Epithelial cell of proximal tubule (primary cell): ENCODE results near the gene POTEH. TPM values are rescaled to one million over a fixed set of nuclear protein-coding genes. Genes with fewer than 3 reads are reported as not detected.
"Not testable (repeated sequence)": the region's sequence is repeated elsewhere in the genome, so short reads cannot be mapped to it uniquely, and the experiment has no call there.

ENCODE experiments used
- DNase-seq: peaks from one replicate; pipeline ENCODE4 v3.0.0-alpha.2; 2011; ENCODE audit warnings: low read depth
- H3K4me3 ChIP-seq: 2 replicates; pipeline ENCODE4 v1.5.1; 2011; ENCODE audit warnings: low read depth, mild to moderate bottlenecking, low read length
- total RNA-seq: library from RNA; depleted of rRNA; stranded (reverse); fragments of >200 nt; gene quantifications from 2 replicates; pipeline ENCODE4 v1.2.3, GENCODE V29; 2015

Gene POTEH
- total RNA-seq, 1 donor from 2014 or later, result not detected

- DNase-seq, H3K4me3 ChIP-seq: not testable (repeated sequence)
Measured at GRCh38 chr22:15729209-15729917, 39.5 kb downstream of the POTEH start.

- not testable (repeated sequence) for DNase-seq, H3K4me3 ChIP-seq
Measured at GRCh38 chr22:15731023-15731422, 41.2 kb downstream of the POTEH start.

DNA sequence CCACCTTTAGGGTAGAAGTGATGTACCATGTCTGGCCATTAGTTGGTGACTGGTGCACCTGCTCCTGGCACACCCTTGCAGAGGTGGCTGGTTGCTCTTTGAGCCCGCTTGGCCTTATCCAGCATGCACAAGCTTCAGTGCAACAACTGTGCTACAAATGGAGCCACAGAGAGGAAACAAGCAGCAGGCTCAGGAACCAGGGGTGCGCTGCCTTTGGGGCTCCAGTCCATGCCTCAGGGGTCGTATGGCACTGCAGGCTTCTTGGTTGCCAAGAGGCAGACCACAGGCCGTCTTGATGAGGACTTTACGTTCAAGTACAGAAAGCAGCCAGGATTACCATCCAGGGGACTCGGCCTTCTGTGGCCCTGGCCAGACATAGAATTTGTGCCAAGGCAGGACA is 44.6 kb downstream of the POTEH start:
- not testable (repeated sequence) for DNase-seq

DNA sequence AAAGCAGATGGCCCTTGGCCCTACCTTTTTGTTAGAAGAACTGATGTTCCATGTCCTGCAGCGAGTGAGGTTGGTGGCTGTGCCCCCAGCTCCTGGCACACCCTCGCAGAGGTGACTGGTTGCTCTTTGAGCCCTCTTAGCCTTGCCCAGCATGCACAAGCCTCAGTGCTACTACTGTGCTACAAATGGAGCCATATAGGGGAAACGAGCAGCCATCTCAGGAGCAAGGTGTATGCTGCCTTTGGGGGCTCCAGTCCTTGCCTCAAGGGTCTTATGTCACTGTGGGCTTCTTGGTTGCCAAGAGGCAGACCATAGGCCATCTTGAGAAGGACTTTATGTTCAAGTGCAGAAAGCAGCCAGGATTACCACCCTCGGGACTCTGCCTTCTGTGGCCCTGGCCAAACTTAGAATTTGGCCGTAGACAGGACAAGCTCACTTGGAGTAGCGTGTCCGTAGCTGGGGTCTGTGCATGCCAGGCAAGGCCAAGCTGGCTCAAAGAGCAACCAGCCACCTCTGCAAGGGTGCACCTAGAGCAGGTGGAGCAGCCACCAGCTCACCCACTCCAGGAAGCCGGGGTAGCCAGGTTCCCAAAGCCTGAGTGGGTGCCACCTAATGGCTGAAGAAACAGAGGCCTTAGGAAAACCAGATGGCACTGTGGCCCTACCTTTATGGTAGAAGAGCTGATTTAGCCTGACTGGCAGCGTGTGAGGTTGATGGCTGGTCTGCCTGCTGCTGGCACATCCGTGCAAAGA is 48.5 kb downstream of the POTEH start:
- not testable (repeated sequence) for H3K4me3 ChIP-seq, DNase-seq

More for the DNA sequence above, 44.6 kb downstream of the POTEH start:
- H3K4me3 ChIP-seq, result not testable (repeated sequence)

DNA sequence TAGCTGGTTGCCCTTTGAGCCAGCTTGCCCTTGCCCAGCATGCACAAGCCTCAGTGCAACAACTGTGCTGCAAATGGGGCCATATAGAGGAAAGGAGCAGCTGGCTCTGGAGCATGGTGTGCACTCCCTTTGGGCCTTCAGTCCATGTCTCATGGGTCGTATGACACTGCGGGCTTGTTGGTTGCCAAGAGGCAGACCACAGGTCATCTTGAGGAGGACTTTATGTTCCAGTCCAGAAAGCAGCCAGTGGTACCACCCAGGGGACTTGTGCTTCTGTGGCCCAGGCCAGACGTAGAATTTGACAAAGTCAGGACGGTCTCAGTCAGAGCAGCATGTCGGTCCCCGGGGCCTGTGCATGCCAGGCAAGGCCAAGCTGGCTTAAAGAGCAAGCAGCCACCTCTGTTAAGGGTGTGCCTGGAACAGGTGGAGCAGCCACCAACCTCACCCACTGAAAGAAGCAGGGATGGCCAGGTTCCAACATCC is 49.1 kb downstream of the POTEH start:
- H3K4me3 ChIP-seq, DNase-seq: not testable (repeated sequence)

DNA sequence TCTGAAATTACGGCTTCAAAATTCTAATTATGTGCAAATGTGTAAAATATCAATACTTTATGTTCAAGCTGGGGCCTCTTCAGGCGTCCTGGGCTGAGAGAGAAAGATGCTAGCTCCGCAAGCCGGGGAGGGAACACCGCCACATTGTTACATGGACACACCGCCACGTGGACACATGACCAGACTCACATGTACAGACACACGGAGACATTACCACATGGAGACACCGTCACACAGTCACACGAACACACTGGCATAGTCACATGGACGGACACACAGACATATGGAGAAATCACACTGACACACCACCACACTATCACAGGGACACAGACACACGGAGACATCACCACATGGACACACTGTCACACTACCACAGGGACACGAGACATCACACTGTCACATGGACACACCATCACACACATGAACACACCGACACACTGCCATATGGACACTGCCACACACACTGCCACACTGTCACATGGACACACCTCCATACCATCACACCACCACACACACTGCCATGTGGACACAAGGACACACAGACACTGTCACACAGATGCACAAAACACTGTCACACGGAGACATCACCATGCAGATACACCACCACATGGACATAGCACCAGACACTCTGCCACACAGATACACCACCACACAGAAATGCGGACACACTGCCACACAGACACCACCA is 58.0 kb downstream of the POTEH start:
- H3K4me3 ChIP-seq, DNase-seq: not testable (repeated sequence)

DNA sequence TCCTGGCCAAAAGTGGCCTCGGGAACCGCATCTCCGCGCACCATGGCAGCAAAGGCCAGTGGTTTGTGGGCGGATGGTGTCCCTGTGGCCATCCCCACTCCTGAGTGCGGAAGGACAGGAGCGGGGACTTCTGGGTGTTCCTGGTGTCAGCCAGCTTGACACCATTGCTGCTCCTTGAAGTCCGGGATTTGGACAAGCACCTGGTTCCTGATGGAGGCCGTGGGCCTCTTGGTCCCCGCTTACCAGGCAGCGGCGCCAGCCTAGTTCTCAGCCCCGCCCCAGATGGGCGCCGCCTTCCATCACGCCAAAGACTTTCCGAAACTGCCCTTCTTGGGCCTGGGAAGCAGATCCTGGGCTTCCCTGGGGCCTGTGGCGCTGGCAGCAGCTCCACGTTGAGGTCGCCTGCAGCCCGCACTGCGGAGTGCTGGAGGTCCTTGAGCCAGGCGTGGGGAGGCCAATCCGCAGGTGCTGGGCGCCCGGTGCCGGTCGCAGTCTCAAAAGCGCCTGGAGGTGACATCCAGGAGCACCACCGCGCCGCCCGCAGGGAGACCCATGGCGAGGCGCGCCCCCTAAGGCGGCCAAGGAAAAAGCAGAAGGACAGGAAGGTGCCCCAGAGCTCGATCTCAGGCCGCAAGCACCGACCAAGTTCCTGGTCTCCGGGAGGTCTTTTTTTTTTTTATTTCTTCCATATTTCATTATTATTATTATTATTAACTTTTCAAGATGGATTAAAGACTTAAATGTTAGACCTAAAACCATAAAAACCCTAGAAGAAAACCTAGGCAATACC is 59.5 kb downstream of the POTEH start:
- DNase-seq, H3K4me3 ChIP-seq: not testable (repeated sequence)

GRCh38 chr22:15759443-15760097 is 69.7 kb downstream of the POTEH start:
- not testable (repeated sequence) for DNase-seq, H3K4me3 ChIP-seq

GRCh38 chr22:15760388-15761150 is 70.7 kb downstream of the POTEH start:
- not testable (repeated sequence) for DNase-seq, H3K4me3 ChIP-seq

DNA sequence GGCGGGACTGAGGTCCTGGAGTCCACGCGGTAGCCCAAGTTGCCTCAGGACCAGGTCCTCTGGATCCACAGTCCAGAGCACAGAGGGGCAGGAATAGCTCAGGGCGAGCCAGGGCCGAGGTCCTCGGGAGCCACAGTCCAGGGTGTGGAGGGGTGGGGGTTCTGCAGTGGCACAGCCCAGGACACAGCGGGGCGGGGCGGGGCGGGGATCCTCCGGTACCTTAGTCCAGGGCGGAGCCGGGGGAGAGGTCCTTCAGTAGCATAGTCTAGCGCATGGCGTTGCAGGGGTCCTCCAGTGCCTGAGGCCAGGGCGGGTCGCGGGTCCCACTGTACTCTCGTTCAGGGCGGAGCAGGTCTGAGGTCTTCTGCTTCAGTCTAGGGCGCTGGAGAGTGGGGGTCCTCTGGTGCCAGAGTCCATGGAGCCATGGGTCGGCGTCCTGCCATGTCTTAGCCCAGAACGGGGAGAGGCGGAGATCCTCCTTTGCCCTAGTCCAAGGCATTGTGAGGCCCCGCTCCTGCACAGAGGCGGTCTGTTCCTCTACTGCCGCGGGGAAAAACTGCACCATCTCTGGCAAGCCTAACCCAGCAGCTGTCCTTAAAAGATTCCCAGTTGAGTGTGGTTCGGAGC is 71.4 kb downstream of the POTEH start:
- not testable (repeated sequence) for H3K4me3 ChIP-seq, DNase-seq

- DNase-seq, result not testable (repeated sequence)
Measured at GRCh38 chr22:15763559-15763958, 73.7 kb downstream of the POTEH start.

More at GRCh38 chr22:15763559-15763958, 73.7 kb downstream of the POTEH start:
- H3K4me3 ChIP-seq, result not testable (repeated sequence)

Other genes with a start within 250 kb of the POTEH start
- not detected in 2 replicates for gene OR11H1, start 161.8 kb upstream of the POTEH start, total RNA-seq